ENCODE results near the gene RAB20. TPM values are rescaled to one million over a fixed set of nuclear protein-coding genes. Genes with fewer than 3 reads are reported as not detected.

Gene RAB20
- total and polyA plus RNA-seq, 9 of the 15 experiments (the other 6 are each of a cell fraction or from before 2014, with no cell fraction given) = 0.62 to 9.2 (median 5.4) TPM

DNA sequence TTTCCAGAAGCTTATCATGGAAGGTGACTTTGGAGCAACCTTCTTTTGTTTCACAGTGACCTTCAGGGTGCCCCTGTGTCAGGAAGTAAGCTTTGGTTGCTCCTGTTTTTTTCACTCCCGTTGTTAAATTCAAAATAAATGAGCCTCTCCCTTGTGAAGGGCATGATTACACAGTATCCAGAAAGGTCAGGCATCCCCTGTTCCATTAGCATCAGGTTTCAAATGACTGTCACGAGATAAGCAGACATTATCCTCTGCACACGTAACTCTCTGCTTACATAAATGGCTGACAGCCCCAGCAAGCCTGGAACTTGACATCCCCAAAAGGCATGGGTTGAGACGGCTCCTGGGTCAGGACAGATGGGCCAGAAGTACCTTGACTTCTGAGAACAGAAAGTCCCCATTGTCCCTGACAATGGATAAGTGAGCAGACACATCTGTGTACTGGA lies 52.0 kb downstream of the RAB20 start (continued):
- TF ChIP-seq KAT7 (CRISPR knock-in tag; IDR thresholded peaks at IDR 0.05; ENCODE audit: borderline replicate concordance) = no peak
- TF ChIP-seq, protein P1, sequence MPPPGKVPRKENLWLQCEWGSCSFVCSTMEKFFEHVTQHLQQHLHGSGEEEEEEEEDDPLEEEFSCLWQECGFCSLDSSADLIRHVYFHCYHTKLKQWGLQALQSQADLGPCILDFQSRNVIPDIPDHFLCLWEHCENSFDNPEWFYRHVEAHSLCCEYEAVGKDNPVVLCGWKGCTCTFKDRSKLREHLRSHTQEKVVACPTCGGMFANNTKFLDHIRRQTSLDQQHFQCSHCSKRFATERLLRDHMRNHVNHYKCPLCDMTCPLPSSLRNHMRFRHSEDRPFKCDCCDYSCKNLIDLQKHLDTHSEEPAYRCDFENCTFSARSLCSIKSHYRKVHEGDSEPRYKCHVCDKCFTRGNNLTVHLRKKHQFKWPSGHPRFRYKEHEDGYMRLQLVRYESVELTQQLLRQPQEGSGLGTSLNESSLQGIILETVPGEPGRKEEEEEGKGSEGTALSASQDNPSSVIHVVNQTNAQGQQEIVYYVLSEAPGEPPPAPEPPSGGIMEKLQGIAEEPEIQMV (tag; conservative IDR thresholded peaks at IDR 0.05; ENCODE audit: low read depth) = no peak
- TF ChIP-seq, protein P2, sequence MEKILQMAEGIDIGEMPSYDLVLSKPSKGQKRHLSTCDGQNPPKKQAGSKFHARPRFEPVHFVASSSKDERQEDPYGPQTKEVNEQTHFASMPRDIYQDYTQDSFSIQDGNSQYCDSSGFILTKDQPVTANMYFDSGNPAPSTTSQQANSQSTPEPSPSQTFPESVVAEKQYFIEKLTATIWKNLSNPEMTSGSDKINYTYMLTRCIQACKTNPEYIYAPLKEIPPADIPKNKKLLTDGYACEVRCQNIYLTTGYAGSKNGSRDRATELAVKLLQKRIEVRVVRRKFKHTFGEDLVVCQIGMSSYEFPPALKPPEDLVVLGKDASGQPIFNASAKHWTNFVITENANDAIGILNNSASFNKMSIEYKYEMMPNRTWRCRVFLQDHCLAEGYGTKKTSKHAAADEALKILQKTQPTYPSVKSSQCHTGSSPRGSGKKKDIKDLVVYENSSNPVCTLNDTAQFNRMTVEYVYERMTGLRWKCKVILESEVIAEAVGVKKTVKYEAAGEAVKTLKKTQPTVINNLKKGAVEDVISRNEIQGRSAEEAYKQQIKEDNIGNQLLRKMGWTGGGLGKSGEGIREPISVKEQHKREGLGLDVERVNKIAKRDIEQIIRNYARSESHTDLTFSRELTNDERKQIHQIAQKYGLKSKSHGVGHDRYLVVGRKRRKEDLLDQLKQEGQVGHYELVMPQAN (IDR thresholded peaks at IDR 0.05; ENCODE audit: borderline replicate concordance) = no peak
- TF ChIP-seq ZC3H4 (CRISPR knock-in tag; IDR thresholded peaks at IDR 0.05; ENCODE audit: borderline replicate concordance) = no peak
- no peak for TF ChIP-seq NCOA4 (IDR thresholded peaks at IDR 0.05; ENCODE audit: partially characterized antibody)
- TF ChIP-seq NFE2L1 (tag; IDR thresholded peaks at IDR 0.05; ENCODE audit: borderline replicate concordance, low read depth) = no peak
- TF ChIP-seq, protein P3, sequence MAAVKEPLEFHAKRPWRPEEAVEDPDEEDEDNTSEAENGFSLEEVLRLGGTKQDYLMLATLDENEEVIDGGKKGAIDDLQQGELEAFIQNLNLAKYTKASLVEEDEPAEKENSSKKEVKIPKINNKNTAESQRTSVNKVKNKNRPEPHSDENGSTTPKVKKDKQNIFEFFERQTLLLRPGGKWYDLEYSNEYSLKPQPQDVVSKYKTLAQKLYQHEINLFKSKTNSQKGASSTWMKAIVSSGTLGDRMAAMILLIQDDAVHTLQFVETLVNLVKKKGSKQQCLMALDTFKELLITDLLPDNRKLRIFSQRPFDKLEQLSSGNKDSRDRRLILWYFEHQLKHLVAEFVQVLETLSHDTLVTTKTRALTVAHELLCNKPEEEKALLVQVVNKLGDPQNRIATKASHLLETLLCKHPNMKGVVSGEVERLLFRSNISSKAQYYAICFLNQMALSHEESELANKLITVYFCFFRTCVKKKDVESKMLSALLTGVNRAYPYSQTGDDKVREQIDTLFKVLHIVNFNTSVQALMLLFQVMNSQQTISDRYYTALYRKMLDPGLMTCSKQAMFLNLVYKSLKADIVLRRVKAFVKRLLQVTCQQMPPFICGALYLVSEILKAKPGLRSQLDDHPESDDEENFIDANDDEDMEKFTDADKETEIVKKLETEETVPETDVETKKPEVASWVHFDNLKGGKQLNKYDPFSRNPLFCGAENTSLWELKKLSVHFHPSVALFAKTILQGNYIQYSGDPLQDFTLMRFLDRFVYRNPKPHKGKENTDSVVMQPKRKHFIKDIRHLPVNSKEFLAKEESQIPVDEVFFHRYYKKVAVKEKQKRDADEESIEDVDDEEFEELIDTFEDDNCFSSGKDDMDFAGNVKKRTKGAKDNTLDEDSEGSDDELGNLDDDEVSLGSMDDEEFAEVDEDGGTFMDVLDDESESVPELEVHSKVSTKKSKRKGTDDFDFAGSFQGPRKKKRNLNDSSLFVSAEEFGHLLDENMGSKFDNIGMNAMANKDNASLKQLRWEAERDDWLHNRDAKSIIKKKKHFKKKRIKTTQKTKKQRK (IDR thresholded peaks at IDR 0.05; ENCODE audit: borderline replicate concordance, low read depth, low read length) = no peak
- TF ChIP-seq ZNF384 (IDR thresholded peaks at IDR 0.05; ENCODE audit: low read depth, low read length) = no peak
- no peak for TF ChIP-seq ZNF584 (CRISPR knock-in tag; IDR thresholded peaks at IDR 0.05; ENCODE audit: low read depth)
- no peak for TF ChIP-seq CBX5 (IDR thresholded peaks at IDR 0.05; ENCODE audit: borderline replicate concordance, low read depth)
- 0 out of 2 replicates have a peak, but pooled peaks have one; percentile 30 for TF ChIP-seq FOXM1 (IDR thresholded peaks at IDR 0.05; ENCODE audit: low read depth)
- TF ChIP-seq FOXM1 (CRISPR knock-in tag; IDR thresholded peaks at IDR 0.05; ENCODE audit: low read depth) = no peak
- no peak for TF ChIP-seq TCF7L2 (IDR thresholded peaks at IDR 0.05; ENCODE audit: low read depth, low read length)
- TF ChIP-seq EZH2 (IDR thresholded peaks at IDR 0.05; ENCODE audit: borderline replicate concordance, low read depth, low read length) = no peak
- no peak for TF ChIP-seq ZNF696 (CRISPR knock-in tag; conservative IDR thresholded peaks at IDR 0.05)
- peak; percentile 58 for TF ChIP-seq DPF2 (IDR thresholded peaks at IDR 0.05)
- TF ChIP-seq GABPB2 (CRISPR knock-in tag; conservative IDR thresholded peaks at IDR 0.05) = no peak
- no peak for TF ChIP-seq ZNF445 (CRISPR knock-in tag; IDR thresholded peaks at IDR 0.05; ENCODE audit: low read depth)
- TF ChIP-seq JUND (IDR thresholded peaks at IDR 0.05; ENCODE audit: borderline replicate concordance, low read depth, low read length) = peak; percentile 12; the same call in 1 of the 2 replicates
- peak; percentile 67; the same call in 1 of the 3 replicates for TF ChIP-seq JUND (tag; IDR thresholded peaks at IDR 0.05; ENCODE audit: borderline replicate concordance, low read depth, low read length)
- peak; percentile 62 for TF ChIP-seq EP300 (IDR thresholded peaks at IDR 0.05; ENCODE audit: low read length)
- no peak for TF ChIP-seq FOXK2 (conservative IDR thresholded peaks at IDR 0.05 in 1 of 2, IDR thresholded peaks at IDR 0.05 in 1 of 2; ENCODE audit: low read depth in 2 of 2)
- no peak for TF ChIP-seq RBFOX2 (IDR thresholded peaks at IDR 0.05; ENCODE audit: low read depth, low read length)
- TF ChIP-seq GATA2 (CRISPR knock-in tag; IDR thresholded peaks at IDR 0.05) = peak; percentile 34; the same call in 1 of the 2 replicates
